OCI-LY1 (cell line): ENCODE measurements around the gene SYNGR1.
"Not testable (repeated sequence)": the region's sequence is repeated elsewhere in the genome, so short reads cannot be mapped to it uniquely, and the experiment has no call there.

ENCODE experiments used
- CTCF ChIP-seq: fragments of 200-600 bp; sonication (generic), shearing (Covaris generic); IDR thresholded peaks from 2 replicates; pipeline ENCODE4 v1.5.1; 2017; ENCODE audit warnings: mild to moderate bottlenecking, antibody characterized with exemption, low read length, moderate library complexity, mixed read lengths
- EZH2 ChIP-seq: fragments of 200-600 bp; sonication (generic), shearing (Covaris generic); IDR thresholded peaks from 2 replicates; pipeline ENCODE4 v1.8.0; 2017; ENCODE audit warnings: borderline replicate concordance, mixed run types, mild to moderate bottlenecking, antibody characterized with exemption, low read length, moderate library complexity, mixed read lengths

- TF ChIP-seq CTCF, EZH2: not testable (repeated sequence)
Measured at GRCh38 chr22:39413204-39413603, 63.4 kb downstream of the SYNGR1 start.
